ENCODE data around the gene THAP7.
"Not testable (repeated sequence)": the region's sequence is repeated elsewhere in the genome, so short reads cannot be mapped to it uniquely, and the experiment has no call there.

Gene THAP7

GRCh38 chr22:20979940-20980453 lies 21.9 kb downstream of the THAP7 start:
- DNase-seq (ENCODE audit: low spot score), result no peak
- no peak for FAIRE-seq

DNA sequence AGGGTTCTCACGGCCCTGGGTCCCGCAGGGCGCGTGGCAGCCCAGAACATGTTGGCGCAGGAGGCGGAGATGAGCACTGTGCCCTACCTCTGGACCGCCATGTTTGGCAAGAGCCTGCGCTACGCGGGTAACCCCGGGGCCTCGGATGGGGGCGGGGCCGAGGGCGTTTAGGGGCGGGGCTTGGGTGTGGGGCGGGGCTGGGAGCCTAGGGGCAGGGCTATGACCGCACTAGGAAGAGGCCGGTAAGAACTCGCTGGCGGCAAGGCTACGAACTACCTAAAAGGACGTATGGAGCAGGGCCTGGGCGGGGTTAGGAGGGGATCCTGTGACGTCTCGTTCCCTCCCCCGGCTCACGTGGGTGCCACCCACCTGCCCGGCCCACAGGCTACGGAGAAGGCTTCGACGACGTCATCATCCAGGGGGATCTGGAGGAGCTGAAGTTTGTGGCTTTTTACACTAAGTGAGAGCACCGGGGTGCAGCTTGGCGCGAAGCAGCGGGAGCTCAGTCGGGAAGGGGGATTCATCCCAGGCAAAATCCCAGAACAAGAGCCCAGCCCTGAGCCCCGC lies 22.6 kb downstream of the THAP7 start:
- no peak for DNase-seq (ENCODE audit: low spot score)
- FAIRE-seq, result no peak

DNA sequence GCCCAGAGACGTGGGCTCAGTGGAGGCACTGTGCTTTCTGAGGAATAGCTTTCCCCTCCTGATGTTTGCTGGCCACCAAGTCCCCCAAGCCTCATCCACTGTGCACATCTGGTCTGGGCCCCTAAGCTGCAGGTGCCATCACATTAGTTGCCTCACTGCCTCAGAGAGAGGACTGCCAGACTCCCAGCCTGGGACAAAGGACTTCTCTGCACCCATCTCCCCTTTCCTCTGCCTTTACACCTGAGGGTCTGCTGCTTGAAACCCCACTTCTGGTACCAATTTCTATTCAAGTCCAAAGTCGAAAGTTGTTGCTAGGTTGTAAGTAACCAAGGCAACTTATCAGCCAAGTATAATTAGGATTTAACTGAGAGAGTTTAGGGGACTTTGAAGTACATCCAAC lies 23.5 kb downstream of the THAP7 start:
- FAIRE-seq (no peak), DNase-seq (ENCODE audit: low spot score) (no peak)

GRCh38 chr22:20977516-20978170 lies 24.3 kb downstream of the THAP7 start:
- no peak for FAIRE-seq
- no peak for DNase-seq (ENCODE audit: low spot score)

GRCh38 chr22:20977019-20977418 lies 24.9 kb downstream of the THAP7 start:
- DNase-seq (ENCODE audit: low spot score), result no peak
- peak; percentile 83 for FAIRE-seq

DNA sequence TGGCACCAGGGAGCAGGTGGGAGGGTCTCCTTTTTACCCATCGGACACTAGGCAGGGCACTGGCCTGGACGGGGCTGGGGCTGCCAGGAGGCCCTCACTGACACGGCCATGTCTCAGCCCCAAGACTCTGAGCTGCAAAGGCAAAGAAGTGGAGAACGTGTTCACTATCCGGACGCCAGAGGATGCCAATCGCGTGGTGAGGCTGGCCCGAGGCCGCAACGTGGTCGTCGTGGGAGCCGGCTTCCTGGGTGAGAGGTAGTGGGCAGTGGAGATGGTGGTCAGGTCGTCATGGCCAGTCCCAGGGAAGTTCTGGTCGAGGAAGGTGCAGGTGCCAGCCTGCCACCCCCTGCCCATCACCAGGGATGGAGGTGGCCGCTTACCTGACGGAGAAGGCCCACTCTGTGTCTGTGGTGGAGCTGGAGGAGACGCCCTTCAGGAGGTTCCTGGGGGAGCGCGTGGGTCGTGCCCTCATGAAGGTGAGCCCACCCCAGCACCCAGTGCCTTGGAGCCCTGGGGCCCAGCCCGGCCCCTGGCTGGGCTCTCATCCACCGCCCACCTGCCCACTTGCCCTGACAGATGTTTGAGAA lies 25.5 kb downstream of the THAP7 start:
- DNase-seq (ENCODE audit: low spot score), result no peak
- FAIRE-seq, result peak; percentile 61

GRCh38 chr22:20975541-20976290 lies 26.2 kb downstream of the THAP7 start:
- FAIRE-seq (no peak), DNase-seq (ENCODE audit: low spot score) (no peak)

DNA sequence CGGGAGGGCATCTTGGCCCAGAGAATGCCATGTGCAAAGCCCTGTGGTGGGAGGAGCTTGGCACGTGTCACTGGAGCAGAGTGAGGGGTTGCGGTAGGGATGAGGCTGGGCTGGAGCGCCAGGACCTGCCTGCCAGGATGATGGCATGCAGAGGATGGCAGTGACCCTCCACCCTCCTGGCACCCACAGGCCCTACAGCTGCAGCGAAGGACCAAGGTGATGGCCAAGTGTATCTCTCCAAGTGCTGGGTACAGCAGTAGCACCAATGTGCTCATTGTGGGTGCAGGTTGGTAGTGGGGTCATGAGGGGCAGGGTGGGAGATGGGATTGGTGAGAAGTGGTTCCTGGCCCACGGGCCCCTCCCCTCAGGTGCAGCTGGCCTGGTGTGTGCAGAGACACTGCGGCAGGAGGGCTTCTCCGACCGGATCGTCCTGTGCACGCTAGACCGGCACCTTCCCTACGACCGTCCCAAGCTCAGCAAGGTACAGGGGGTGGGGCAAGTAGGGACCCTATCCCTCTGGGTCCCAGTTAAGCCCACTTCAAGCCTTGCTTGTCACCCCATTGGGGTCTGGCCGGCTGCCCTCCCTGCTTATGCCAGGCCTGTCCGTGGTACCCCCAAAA lies 27.5 kb downstream of the THAP7 start:
- DNase-seq (ENCODE audit: low spot score) (no peak), FAIRE-seq (peak; percentile 86)

DNA sequence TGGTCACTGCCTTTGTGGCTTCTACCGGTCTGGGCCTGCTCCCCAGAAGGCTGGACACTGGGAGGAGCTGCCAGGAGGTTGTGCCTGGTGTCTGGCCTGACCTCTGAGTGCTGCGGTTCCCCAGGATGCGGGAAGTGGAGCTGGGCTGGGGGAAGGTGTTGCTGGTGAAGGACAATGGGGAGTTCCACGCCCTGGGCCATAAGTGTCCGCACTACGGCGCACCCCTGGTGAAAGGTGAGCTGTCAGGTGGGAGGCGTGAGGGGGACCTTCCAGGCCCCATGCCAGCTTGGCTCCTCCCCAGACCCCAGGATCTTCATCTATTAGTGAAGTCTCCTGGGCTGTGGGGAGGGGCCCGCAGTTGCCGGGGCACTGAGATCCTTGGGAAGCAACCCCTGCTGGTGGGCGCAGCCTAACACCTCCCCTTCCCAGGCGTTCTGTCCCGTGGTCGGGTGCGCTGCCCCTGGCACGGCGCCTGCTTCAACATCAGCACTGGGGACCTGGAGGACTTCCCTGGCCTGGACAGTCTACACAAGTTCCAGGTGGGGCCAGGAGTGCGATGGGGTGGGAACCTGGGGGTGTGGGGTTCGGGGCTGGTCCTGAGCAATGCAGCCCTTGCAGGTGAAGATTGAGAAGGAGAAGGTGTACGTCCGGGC lies 28.2 kb downstream of the THAP7 start:
- no peak for FAIRE-seq
- no peak for DNase-seq (ENCODE audit: low spot score)

DNA sequence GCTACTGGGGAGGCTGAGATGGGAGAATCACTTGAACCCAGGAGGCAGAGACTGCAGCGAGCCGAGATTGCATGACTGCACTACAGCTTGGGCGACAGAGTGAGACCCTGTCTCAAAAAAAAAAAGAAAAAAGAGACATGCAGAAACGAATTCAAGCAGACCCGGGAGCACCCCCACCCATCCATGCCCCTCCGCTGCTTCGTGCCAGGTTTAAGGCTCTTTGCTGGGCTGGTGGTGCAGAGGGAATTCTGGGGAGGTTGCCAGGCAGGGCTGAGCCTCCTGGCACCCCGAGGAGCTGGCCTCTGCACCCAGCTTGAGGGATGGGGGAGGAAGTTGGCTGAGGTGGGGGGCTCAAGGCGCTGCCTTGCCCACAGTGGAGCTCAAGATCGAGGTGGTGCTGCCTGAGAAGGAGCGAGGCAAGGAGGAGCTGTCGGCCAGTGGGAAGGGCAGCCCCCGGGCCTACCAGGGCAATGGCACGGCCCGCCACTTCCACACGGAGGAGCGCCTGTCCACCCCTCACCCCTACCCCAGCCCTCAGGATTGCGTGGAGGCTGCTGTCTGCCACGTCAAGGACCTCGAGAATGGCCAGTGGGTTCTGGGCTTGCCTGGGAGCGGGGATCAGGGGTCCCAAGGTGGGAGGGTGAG lies 28.9 kb downstream of the THAP7 start:
- no peak for DNase-seq (ENCODE audit: low spot score)
- FAIRE-seq, result no peak

DNA sequence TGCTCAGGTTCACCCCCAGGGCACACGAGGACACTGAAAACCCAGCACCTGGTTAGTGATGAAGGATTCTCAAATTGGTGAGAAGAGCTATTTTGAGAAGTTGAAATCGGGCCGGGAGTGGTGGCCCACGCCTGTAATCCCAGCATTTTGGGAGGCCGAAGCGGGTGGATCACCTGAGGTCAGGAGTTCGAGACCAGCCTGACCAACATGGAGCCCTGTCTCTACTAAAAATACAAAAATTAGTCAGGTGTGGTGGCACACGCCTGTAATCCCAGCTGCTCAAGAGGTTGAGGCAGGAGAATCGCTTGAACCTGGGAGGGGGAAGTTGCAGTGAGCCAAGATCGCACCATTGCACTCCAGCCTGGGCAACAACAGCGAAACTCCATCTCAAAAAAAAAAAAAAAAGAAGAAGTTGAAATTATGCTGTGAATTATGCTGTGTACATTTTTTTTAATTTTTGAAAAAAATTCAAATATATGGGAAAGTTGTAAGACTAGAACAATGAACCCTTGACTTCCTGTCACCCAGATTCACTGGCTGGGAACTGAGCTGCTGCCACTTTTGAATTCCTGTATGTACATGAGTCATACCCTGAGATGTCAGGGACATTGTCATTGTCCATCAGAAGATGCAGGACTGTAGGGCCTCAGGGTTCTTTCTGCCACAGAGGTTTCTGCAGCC lies 29.8 kb downstream of the THAP7 start:
- DNase-seq (ENCODE audit: low spot score), result not testable (repeated sequence)

DNA sequence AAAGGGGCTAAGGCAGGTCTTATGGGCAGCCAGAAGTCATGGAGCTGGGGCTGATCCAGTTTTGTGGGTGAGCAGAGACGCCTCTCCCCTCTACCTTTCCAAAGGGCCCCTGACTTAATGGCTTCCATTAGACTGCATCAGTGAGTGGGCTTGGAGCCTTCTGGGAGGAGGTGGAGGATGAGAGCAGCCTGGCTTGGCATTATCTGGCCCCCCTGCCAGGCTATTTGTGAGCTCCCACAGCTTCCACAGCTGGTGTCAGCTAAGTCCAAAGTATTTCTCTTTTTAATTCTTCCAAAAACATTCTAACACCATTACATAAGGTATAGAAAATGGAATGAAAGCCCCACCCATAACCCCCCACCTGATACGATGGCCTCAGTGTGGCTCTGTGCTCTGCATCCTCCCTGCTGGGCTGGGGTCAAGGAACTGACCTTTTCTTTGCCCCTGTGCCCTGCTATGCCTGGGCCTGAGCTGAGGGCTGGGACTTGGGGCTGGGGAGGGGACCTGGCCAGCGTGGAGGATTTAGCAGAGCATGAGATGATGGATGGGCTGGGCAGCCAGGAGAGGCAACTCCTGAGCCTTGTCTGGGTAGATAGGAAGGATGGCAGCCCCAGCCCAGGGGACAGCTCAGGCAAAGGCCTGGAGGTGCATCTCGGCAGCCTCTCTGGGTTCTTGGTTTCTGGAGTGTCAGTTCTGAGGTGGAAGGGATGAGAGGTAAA lies 30.8 kb downstream of the THAP7 start:
- DNase-seq (ENCODE audit: low spot score) (no peak), FAIRE-seq (no peak)

More for the DNA sequence above, 29.8 kb downstream of the THAP7 start:
- FAIRE-seq, result peak; percentile 75

DNA sequence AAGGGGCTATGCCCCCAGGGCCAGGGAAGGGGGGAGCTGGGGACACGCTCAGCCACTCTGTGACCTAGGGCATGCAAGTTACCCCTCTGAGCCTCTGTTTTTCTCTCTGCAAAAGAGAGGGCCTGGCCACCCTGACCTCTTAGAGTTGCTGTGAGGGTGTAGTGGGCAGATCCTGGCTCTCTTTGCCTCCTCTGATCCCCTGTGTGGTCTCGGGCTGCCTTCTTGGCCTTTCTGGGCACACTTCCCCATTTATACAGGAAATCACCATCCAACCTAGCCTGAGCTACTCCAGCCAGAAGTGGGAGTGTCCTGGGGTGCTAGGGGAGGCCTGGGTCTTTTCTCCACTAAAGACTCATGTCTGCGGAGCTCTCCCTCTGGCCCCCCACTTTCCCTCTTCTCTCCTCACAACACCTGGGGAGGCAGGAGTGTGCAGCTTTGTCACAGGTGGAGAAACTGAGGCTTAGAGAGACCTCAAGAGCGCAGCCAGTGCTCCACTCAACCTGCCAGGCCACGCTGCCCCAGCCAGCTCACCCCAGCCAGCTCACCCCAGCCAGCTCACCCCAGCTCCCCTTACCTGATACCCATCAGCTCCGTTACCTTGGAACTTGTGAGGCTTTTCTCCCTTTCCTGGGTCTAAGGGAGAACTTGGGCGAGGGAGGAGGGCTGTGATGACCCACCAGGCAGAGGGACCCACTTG lies 33.5 kb downstream of the THAP7 start:
- DNase-seq (ENCODE audit: low spot score), result no peak
- no peak for FAIRE-seq

- FAIRE-seq, result no peak
- no peak for DNase-seq (ENCODE audit: low spot score)
These were observed 34.2 kb downstream of the THAP7 start for GRCh38 chr22:20967697-20968211.

- FAIRE-seq (no peak), DNase-seq (ENCODE audit: low spot score) (no peak)
These were observed 34.8 kb downstream of the THAP7 start, which contains the start of gene AIFM3 for GRCh38 chr22:20966883-20967696. AIFM3 (plus strand) TSS chr22:20967255; CDS start chr22:20967945, 690 bp downstream.

DNA sequence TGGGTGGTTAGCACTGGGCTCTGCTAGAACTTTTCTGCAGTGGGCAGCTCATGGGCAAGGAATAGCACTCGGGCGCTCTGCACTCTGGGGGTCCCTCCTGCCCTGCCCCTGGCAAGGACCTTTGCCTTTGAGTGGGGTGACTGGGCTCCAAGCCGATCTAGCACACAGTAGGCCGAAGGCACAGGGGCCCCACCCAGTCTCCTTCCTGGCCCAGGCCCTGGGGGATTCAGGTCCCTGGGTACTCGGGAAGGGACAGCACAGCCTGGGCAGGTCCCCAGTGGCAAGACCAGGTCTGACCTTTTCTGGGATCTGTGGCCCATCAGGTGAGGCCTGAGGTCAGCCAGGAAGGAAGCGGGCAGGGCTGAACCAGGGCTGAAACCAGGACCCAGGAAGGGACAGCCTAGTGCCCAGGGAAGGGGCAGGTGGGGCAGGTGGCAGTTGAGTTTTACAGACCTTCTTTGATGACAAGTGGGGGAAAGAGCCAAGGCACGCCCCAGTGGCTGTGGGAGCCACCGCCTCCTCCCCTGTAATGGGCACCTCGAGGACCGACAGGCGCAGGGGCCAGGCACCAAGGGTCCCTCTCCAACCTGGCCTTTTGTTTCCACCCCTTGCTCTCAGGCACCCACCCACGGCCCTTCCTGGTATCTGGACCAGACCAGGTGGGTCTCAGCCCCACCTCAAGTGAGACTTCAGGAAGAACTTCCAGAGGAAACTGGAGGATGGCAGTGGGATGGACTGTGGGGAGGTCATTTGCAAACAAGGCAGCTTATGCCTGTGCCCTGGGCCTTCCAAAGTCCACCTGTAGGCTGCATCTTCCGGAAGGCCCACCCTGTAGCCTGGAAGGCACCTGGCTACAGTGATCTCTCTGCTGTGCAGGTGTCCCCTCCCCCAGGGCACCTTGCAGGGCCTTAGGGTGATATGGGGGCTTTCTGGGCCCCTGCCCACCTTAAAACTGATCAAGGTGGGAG lies 35.7 kb downstream of the THAP7 start:
- FAIRE-seq, result no peak
- DNase-seq (ENCODE audit: low spot score), result no peak

All from urothelium cell line (cell line).